H9 (cell line): ENCODE data around the gene KATNIP. TPM values are rescaled to one million over a fixed set of nuclear protein-coding genes. Genes with fewer than 3 reads are reported as not detected.

Experiments
- DNase-seq: peaks from one replicate; pipeline ENCODE4 v3.0.0-alpha.2; 2017
- H2AFZ ChIP-seq: one replicate; pipeline ENCODE4 v1.6.1; 2013; ENCODE audit warnings: mild to moderate bottlenecking, low read length, control low read depth, moderate library complexity
- H2AK5ac ChIP-seq: 2 replicates; pipeline ENCODE4 v1.6.1; 2013; ENCODE audit warnings: low read length, control low read depth, mixed read lengths; ENCODE audit not compliant: insufficient read length
- H2BK120ac ChIP-seq: one replicate; pipeline ENCODE4 v1.6.1; 2013; ENCODE audit warnings: low read depth, mild to moderate bottlenecking, low read length, control low read depth, inconsistent platforms; ENCODE audit not compliant: poor library complexity, severe bottlenecking
- H2BK12ac ChIP-seq: 2 replicates; pipeline ENCODE4 v1.6.1; 2013; ENCODE audit warnings: low read length, control low read depth, mixed read lengths, low read depth; ENCODE audit not compliant: insufficient read length
- H2BK15ac ChIP-seq: 2 replicates; pipeline ENCODE4 v1.6.1; 2013; ENCODE audit warnings: low read depth, low read length, control low read depth
- H2BK20ac ChIP-seq: one replicate; pipeline ENCODE4 v1.6.1; 2013; ENCODE audit warnings: low read depth, mild to moderate bottlenecking, low read length, control low read depth, inconsistent platforms; ENCODE audit not compliant: poor library complexity, severe bottlenecking
- H2BK5ac ChIP-seq: 2 replicates; pipeline ENCODE4 v1.6.1; 2013; ENCODE audit warnings: low read length, control low read depth, mixed read lengths; ENCODE audit not compliant: insufficient read length
- H3K14ac ChIP-seq: 2 replicates; pipeline ENCODE4 v1.6.1; 2013; ENCODE audit warnings: low read length, control low read depth; ENCODE audit not compliant: insufficient read depth
- H3K18ac ChIP-seq: 2 replicates; pipeline ENCODE4 v1.6.1; 2013; ENCODE audit warnings: low read depth, mild to moderate bottlenecking, mixed read lengths, low read length, control low read depth; ENCODE audit not compliant: insufficient read length
- H3K23ac ChIP-seq: 2 replicates; pipeline ENCODE4 v1.6.1; 2013; ENCODE audit warnings: low read length, control low read depth, mixed read lengths, low read depth; ENCODE audit not compliant: insufficient read length
- H3K23me2 ChIP-seq: 2 replicates; pipeline ENCODE4 v1.6.1; 2013; ENCODE audit warnings: low read depth, mild to moderate bottlenecking, mixed read lengths, low read length, control low read depth; ENCODE audit not compliant: insufficient read length, poor library complexity, severe bottlenecking
- H3K27ac ChIP-seq: 2 replicates; pipeline ENCODE4 v1.5.1; 2013; ENCODE audit warnings: low read length, control low read depth, mixed read lengths, low read depth; ENCODE audit not compliant: insufficient read length
- H3K27me3 ChIP-seq: 2 replicates; pipeline ENCODE4 v1.6.1; 2013; ENCODE audit warnings: low read length, control low read depth, inconsistent platforms; ENCODE audit not compliant: insufficient read depth
- H3K4ac ChIP-seq: 2 replicates; pipeline ENCODE4 v1.6.1; 2013; ENCODE audit warnings: low read depth, mild to moderate bottlenecking, control low read depth, inconsistent platforms, low read length, moderate library complexity
- H3K4me1 ChIP-seq: 2 replicates; pipeline ENCODE4 v1.6.1; 2013; ENCODE audit warnings: low read length, control low read depth, inconsistent platforms; ENCODE audit not compliant: insufficient read depth
- H3K4me2 ChIP-seq: 2 replicates; pipeline ENCODE4 v1.6.1; 2013; ENCODE audit warnings: low read length, control low read depth, mixed read lengths; ENCODE audit not compliant: insufficient read length, insufficient read depth
- H3K56ac ChIP-seq: 2 replicates; pipeline ENCODE4 v1.6.1; 2013; ENCODE audit warnings: low read depth, mild to moderate bottlenecking, mixed read lengths, low read length, control low read depth; ENCODE audit not compliant: insufficient read length
- H3K79me1 ChIP-seq: 2 replicates; pipeline ENCODE4 v1.6.1; 2013; ENCODE audit warnings: low read depth, mild to moderate bottlenecking, moderate library complexity, low read length, control low read depth, inconsistent platforms; ENCODE audit not compliant: insufficient read depth, poor library complexity, severe bottlenecking
- H3K79me2 ChIP-seq: 2 replicates; pipeline ENCODE4 v1.6.1; 2013; ENCODE audit warnings: low read length, control low read depth, inconsistent platforms; ENCODE audit not compliant: insufficient read depth
- H3K9ac ChIP-seq: 2 replicates; pipeline ENCODE4 v1.6.1; 2013; ENCODE audit warnings: low read length, control low read depth, mixed read lengths; ENCODE audit not compliant: insufficient read length; ENCODE audit errors: extremely low read depth
- H3K9me3 ChIP-seq: one replicate; pipeline ENCODE4 v1.6.1; 2013; ENCODE audit warnings: low read depth, low read length, inconsistent platforms; ENCODE audit not compliant: control insufficient read depth
- H3T11ph ChIP-seq: one replicate; pipeline ENCODE4 v1.6.1; 2013; ENCODE audit warnings: mild to moderate bottlenecking, low read length, control low read depth, inconsistent platforms
- H4K20me1 ChIP-seq: one replicate; pipeline ENCODE4 v1.6.1; 2013; ENCODE audit not compliant: control insufficient read depth, insufficient read length, insufficient read depth
- H4K5ac ChIP-seq: 2 replicates; pipeline ENCODE4 v1.6.1; 2013; ENCODE audit warnings: low read depth, mild to moderate bottlenecking, mixed read lengths, low read length, control low read depth; ENCODE audit not compliant: insufficient read length
- H4K8ac ChIP-seq: replicated peaks from 2 replicates; pipeline ENCODE4 v1.6.1; 2013; ENCODE audit warnings: low read length, control low read depth, mixed read lengths, low read depth; ENCODE audit not compliant: insufficient read length
- H4K91ac ChIP-seq: 2 replicates; pipeline ENCODE4 v1.6.1; 2013; ENCODE audit warnings: low read depth, mild to moderate bottlenecking, moderate library complexity, mixed read lengths, low read length, control low read depth; ENCODE audit not compliant: insufficient read length
- H3K27ac Mint-ChIP-seq, 3 experiments: 2 replicates in 2 of 3; 3 replicates in 1 of 3; pipeline ENCODE4 v1.8.0; 2020 to 2021; ENCODE audit warnings: mixed read lengths in 3 of 3, mild to moderate bottlenecking in 1 of 3, moderate library complexity in 1 of 3
- H3K27me3 Mint-ChIP-seq: 2 replicates; pipeline ENCODE4 v1.8.0; 2021; ENCODE audit warnings: low read depth, mild to moderate bottlenecking, moderate library complexity, mixed read lengths
- H3K36me3 Mint-ChIP-seq, 3 experiments: 2 replicates in 2 of 3; 3 replicates in 1 of 3; pipeline ENCODE4 v1.8.0; 2020 to 2021; ENCODE audit warnings: low read depth in 3 of 3, mixed read lengths in 3 of 3; ENCODE audit not compliant: insufficient read depth in 1 of 3
- H3K4me1 Mint-ChIP-seq, 2 experiments: 2 replicates each; pipeline ENCODE4 v1.8.0; 2020; ENCODE audit warnings: mixed read lengths in 2 of 2
- H3K4me3 Mint-ChIP-seq, 2 experiments: 2 replicates in 1 of 2; 3 replicates in 1 of 2; pipeline ENCODE4 v1.8.0; 2020 to 2021; ENCODE audit warnings: mild to moderate bottlenecking in 2 of 2, mixed read lengths in 2 of 2, moderate library complexity in 1 of 2
- H3K9me3 Mint-ChIP-seq, 2 experiments: 2 replicates in 1 of 2; 3 replicates in 1 of 2; pipeline ENCODE4 v1.8.0; 2020; ENCODE audit warnings: mild to moderate bottlenecking in 2 of 2, mixed read lengths in 2 of 2, moderate library complexity in 1 of 2
- WGBS: extraction: QIAGEN DNeasy Blood & Tissue Kit; methylation state at CpG from one replicate; pipeline ENCODE4 v1.1.7; 2013; ENCODE audit warnings: missing lambda C conversion rate, low lambda C conversion rate, mixed read lengths; ENCODE audit not compliant: insufficient read length; ENCODE audit errors: extremely low coverage; 5-methylcytosine and 5-hydroxymethylcytosine counted together
- total RNA-seq: library from RNA; stranded (reverse); gene quantifications from 2 replicates; pipeline ENCODE4 v1.2.1, GENCODE V29; 2021
- TF ChIP-seq, protein P1 (sequence below): fragments of 200-600 bp; sonication (generic); conservative IDR thresholded peaks from 3 replicates; pipeline ENCODE4 v1.8.0; 2021; ENCODE audit warnings: antibody characterized with exemption, mild to moderate bottlenecking

Gene KATNIP
- total RNA-seq, 1 experiment from 2014 or later: 13.2 TPM

DNA sequence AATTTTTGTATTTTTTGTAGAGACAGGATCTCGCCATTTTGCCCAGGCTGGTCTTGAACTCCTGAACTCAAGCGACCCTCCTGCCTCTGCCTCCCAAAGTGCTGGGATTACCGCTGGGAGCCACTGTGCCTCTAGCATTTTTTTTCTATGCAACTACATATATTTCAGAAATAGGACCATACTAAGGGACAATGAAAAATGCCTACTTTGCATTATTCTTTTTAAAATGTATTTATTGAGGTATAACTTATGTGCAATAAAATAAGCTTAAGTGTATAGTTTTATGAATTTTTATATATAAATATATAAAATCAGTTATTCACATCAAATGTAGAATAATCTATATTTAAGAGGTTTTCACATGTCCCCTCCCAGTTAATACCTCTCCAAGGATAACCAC, 38.1 kb downstream of the KATNIP start:
- Histone ChIP-seq H2BK15ac (no peak overlapping the region), H3K79me2 (no peaks in the 10 kb centered on the region), H3K23me2 (no peaks in the 10 kb centered on the region), H3K23ac (no peak overlapping the region), H4K5ac (no peak overlapping the region), H2BK120ac (no peak overlapping the region), H3K4me1 (no peaks in the 10 kb centered on the region), H4K20me1 (no peaks in the 10 kb centered on the region), H3K9ac (no peak overlapping the region), H3T11ph (no peak overlapping the region), H3K27me3 (no peaks in the 10 kb centered on the region), H2AK5ac (no peak overlapping the region), H3K4ac (no peak overlapping the region), H3K4me2 (no peak overlapping the region), H2AFZ (no peak overlapping the region), H3K9me3 (no peaks in the 10 kb centered on the region), H3K14ac (no peak overlapping the region), H3K56ac (no peak overlapping the region), H2BK20ac (no peak overlapping the region), H4K8ac (no peak overlapping the region), H3K18ac (no peak overlapping the region), H4K91ac (no peak overlapping the region), H3K27ac (no peak overlapping the region), H3K79me1 (no peaks in the 10 kb centered on the region), H2BK12ac (no peak overlapping the region), H2BK5ac (no peak overlapping the region)
- no peaks in the 10 kb centered on the region for H3K27me3 Mint-ChIP-seq
- peaks cover 3 to 7% of the 10 kb centered on the region in 2 experiments; a peak in 3 of 5 replicates for H3K9me3 Mint-ChIP-seq
- H3K27ac Mint-ChIP-seq: no peak overlapping the region
- no peak for DNase-seq
- peaks cover 3 to 10% (median 4%) of the 10 kb centered on the region in 3 experiments; a peak in 6 of 7 replicates for H3K36me3 Mint-ChIP-seq
- no peak overlapping the region for H3K4me3 Mint-ChIP-seq
- TF ChIP-seq, protein P1, sequence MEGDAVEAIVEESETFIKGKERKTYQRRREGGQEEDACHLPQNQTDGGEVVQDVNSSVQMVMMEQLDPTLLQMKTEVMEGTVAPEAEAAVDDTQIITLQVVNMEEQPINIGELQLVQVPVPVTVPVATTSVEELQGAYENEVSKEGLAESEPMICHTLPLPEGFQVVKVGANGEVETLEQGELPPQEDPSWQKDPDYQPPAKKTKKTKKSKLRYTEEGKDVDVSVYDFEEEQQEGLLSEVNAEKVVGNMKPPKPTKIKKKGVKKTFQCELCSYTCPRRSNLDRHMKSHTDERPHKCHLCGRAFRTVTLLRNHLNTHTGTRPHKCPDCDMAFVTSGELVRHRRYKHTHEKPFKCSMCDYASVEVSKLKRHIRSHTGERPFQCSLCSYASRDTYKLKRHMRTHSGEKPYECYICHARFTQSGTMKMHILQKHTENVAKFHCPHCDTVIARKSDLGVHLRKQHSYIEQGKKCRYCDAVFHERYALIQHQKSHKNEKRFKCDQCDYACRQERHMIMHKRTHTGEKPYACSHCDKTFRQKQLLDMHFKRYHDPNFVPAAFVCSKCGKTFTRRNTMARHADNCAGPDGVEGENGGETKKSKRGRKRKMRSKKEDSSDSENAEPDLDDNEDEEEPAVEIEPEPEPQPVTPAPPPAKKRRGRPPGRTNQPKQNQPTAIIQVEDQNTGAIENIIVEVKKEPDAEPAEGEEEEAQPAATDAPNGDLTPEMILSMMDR: no peak
- WGBS: no CpG with 5 or more reads among the region's 3 CpGs
- H3K4me1 Mint-ChIP-seq: peaks cover 4% of the 10 kb centered on the region in 2 experiments
